Keratinocyte (primary cell): ENCODE measurements around the gene INAFM2. TPM values are rescaled to one million over a fixed set of nuclear protein-coding genes. Genes with fewer than 3 reads are reported as not detected.

Experiments
- DNase-seq: peaks from one replicate; pipeline ENCODE4 v3.0.0-alpha.2; 2011; ENCODE audit warnings: low read depth, missing footprints, low spot score
- FAIRE-seq: peaks from 2 replicates; lab custom pipeline; 2011; peaks lifted over from hg19 to GRCh38; lab: Jason Lieb, UNC
- H2AFZ ChIP-seq: 2 replicates; pipeline ENCODE4 v1.6.0; 2012; ENCODE audit warnings: low read length, control low read depth, inconsistent platforms; ENCODE audit not compliant: control insufficient read depth
- H3K27ac ChIP-seq: 2 replicates; pipeline ENCODE4 v1.5.1; 2011; ENCODE audit warnings: low read length; ENCODE audit not compliant: control insufficient read depth, insufficient read depth
- H3K27me3 ChIP-seq: 3 replicates; pipeline ENCODE4 v1.6.0; 2011; ENCODE audit warnings: low read length; ENCODE audit not compliant: control insufficient read depth, insufficient read depth; ENCODE audit errors: extremely low read depth
- H3K36me3 ChIP-seq, 2 experiments: 2 replicates in 1 of 2; 3 replicates in 1 of 2; pipeline ENCODE4 v1.5.1; 2011; ENCODE audit warnings: low read length in 2 of 2, mild to moderate bottlenecking in 1 of 2; ENCODE audit not compliant: control insufficient read depth in 2 of 2, insufficient read depth in 2 of 2; ENCODE audit errors: extremely low read depth in 1 of 2
- H3K4me1 ChIP-seq: 3 replicates; pipeline ENCODE4 v1.5.1; 2011; ENCODE audit warnings: low read length; ENCODE audit not compliant: control insufficient read depth, insufficient read depth; ENCODE audit errors: extremely low read depth
- H3K4me2 ChIP-seq: 3 replicates; pipeline ENCODE4 v1.6.0; 2011; ENCODE audit warnings: low read depth, low read length; ENCODE audit not compliant: control insufficient read depth, insufficient read depth; ENCODE audit errors: extremely low read depth
- H3K4me3 ChIP-seq, 3 experiments: fragments of 200-600 bp in 1 of 3; sonication (generic) in 1 of 3; 2 replicates in 2 of 3; 3 replicates in 1 of 3; pipeline ENCODE4 v1.5.1; 2011 to 2016; ENCODE audit warnings: low read length in 3 of 3, mild to moderate bottlenecking in 3 of 3, control low read depth in 2 of 3, inconsistent platforms in 1 of 3, low read depth in 1 of 3, mixed read lengths in 1 of 3, mixed run types in 1 of 3, moderate library complexity in 1 of 3; ENCODE audit not compliant: control insufficient read depth in 2 of 3, insufficient read depth in 2 of 3; ENCODE audit errors: extremely low read depth in 1 of 3
- H3K79me2 ChIP-seq: 2 replicates; pipeline ENCODE4 v1.6.0; 2012; ENCODE audit warnings: low read length; ENCODE audit not compliant: control insufficient read depth, insufficient read depth
- H3K9ac ChIP-seq: 3 replicates; pipeline ENCODE4 v1.6.0; 2011; ENCODE audit warnings: low read length; ENCODE audit not compliant: control insufficient read depth, insufficient read depth; ENCODE audit errors: extremely low read depth
- H3K9me1 ChIP-seq: 3 replicates; pipeline ENCODE4 v1.6.0; 2011; ENCODE audit warnings: low read length; ENCODE audit not compliant: control insufficient read depth, insufficient read depth; ENCODE audit errors: extremely low read depth
- H3K9me3 ChIP-seq: 2 replicates; pipeline ENCODE4 v1.5.1; 2012; ENCODE audit warnings: low read depth, low read length; ENCODE audit not compliant: control insufficient read depth
- H4K20me1 ChIP-seq: 3 replicates; pipeline ENCODE4 v1.6.0; 2011; ENCODE audit warnings: low read length; ENCODE audit not compliant: control insufficient read depth, insufficient read depth; ENCODE audit errors: extremely low read depth
- EZH2 ChIP-seq: IDR thresholded peaks from one replicate; pipeline ENCODE4 v1.6.1; 2012; ENCODE audit warnings: inconsistent platforms, mild to moderate bottlenecking, low read length, moderate library complexity
- dilution Hi-C: fragments of 300-500 bp; cut with MboI; formaldehyde crosslinking; loops from one replicate; pipeline ENCODE4 v1.7.0; 2020; ENCODE audit warnings: low sequenced_read_pairs; ENCODE audit not compliant: extremely low pct_ligation_motif_present
- polyA plus RNA-seq, 5 experiments: library from polyadenylated mRNA; depleted of rRNA in 3 of 5; stranded (reverse) in 3 of 5; stranded (forward) in 1 of 5; unstranded in 1 of 5; fragments of >200 nt; gene quantifications; 1 replicate in 1 of 5; 2 replicates in 3 of 5; 3 replicates in 1 of 5; pipeline versions ENCODE4 v1.2.1 to v1.2.3, GENCODE V29; 2011 to 2012; ENCODE audit warnings: missing spikeins in 2 of 5, low read depth in 1 of 5, low replicate concordance in 1 of 5
- TF ChIP-seq, protein P1 (sequence below), 3 experiments: IDR thresholded peaks in 1 of 3; conservative IDR thresholded peaks in 1 of 3; optimal IDR thresholded peaks in 1 of 3; 2 replicates in 2 of 3; 3 replicates in 1 of 3; pipeline versions ENCODE3 to v1.5.1; 2011; ENCODE audit warnings: low read length in 3 of 3, mild to moderate bottlenecking in 3 of 3, moderate library complexity in 2 of 3, control low read depth in 1 of 3, inconsistent platforms in 1 of 3; ENCODE audit not compliant: insufficient read depth in 2 of 3; ENCODE audit errors: extremely low read depth in 1 of 3

INAFM2 gene
- polyA plus RNA-seq, 1 donor (not counting 4 experiments of a cell fraction or from before 2014, with no cell fraction given) = 15.2 TPM

DNA sequence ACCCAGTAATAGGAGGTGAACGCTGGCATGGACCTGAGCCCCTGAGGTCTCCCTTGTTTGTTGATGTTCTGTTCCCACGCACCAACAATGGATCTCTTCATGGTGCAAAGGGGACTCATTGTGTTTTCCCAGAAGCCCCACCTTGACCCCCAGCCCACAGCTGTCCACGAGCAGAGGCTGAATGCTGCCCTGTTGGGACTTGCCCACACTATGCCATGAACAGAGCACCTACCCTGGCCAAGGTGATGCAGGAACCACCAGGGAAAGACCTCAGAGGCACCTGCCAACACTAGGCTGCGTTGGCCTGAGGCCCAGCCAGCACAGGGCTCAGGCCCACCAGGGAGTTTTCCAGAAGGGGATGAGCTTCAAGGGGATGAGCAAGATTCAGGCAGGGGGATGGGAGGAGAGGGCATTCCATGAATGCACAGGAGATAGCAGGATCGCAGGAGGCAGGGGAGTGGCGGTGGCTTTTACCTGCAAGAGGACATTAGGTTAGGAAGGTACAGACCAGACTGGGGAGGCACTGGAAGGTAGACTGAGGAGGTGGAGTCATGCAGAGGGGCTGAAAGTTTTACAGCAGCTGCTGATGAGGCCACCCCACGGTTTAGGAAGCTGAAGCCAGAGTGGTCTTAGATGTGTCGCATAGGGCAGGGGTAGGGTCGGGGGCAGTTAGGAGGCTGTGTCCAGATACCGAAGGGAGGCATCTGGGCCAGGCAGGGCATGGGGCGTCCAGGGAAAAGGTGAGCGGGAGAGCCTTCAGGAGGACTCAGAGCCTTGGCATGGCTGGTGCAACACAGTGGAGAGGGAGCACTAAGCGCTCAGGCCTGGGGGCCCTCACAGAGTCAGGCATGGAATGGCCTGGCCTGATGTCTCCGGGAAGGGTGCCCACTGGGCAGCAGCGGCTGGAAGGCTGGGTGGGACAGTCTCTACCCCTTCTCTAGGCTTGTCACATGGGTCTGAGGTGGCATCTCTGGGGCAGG, 23.4 kb downstream of the INAFM2 start:
- no peak for TF ChIP-seq EZH2
- TF ChIP-seq, protein P1, sequence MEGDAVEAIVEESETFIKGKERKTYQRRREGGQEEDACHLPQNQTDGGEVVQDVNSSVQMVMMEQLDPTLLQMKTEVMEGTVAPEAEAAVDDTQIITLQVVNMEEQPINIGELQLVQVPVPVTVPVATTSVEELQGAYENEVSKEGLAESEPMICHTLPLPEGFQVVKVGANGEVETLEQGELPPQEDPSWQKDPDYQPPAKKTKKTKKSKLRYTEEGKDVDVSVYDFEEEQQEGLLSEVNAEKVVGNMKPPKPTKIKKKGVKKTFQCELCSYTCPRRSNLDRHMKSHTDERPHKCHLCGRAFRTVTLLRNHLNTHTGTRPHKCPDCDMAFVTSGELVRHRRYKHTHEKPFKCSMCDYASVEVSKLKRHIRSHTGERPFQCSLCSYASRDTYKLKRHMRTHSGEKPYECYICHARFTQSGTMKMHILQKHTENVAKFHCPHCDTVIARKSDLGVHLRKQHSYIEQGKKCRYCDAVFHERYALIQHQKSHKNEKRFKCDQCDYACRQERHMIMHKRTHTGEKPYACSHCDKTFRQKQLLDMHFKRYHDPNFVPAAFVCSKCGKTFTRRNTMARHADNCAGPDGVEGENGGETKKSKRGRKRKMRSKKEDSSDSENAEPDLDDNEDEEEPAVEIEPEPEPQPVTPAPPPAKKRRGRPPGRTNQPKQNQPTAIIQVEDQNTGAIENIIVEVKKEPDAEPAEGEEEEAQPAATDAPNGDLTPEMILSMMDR (optimal IDR thresholded peaks at IDR 0.05 in 1 of 3, IDR thresholded peaks at IDR 0.05 in 1 of 3, conservative IDR thresholded peaks at IDR 0.05 in 1 of 3; ENCODE audit: extremely low read depth in 1 of 3, insufficient read depth in 2 of 3, low read length in 3 of 3) = no peak
- no peak for FAIRE-seq
- no peak overlapping the region for H3K9ac ChIP-seq
- no peaks in the 10 kb centered on the region for H3K79me2 ChIP-seq
- H3K27me3 ChIP-seq = no peaks in the 10 kb centered on the region
- no peak for DNase-seq
- no peak overlapping the region for H3K4me2 ChIP-seq
- H4K20me1 ChIP-seq = no peaks in the 10 kb centered on the region
- dilution Hi-C loops = no loop called here
- no peak overlapping the region for H2AFZ ChIP-seq
- H3K36me3 ChIP-seq = no peaks in the 10 kb centered on the region
- no peak overlapping the region for H3K27ac ChIP-seq
- H3K4me3 ChIP-seq = no peak overlapping the region
- H3K9me3 ChIP-seq = no peaks in the 10 kb centered on the region
- no peaks in the 10 kb centered on the region for H3K9me1 ChIP-seq
- H3K4me1 ChIP-seq = peaks cover 28% of the 10 kb centered on the region

GRCh38 chr15:40347559-40348473, 24.3 kb downstream of the INAFM2 start:
- no peak for FAIRE-seq
- dilution Hi-C loops = no loop called here

More at GRCh38 chr15:40347559-40348473, 24.3 kb downstream of the INAFM2 start:
- no peaks in the 10 kb centered on the region for H3K79me2 ChIP-seq
- H3K4me3 ChIP-seq = no peak overlapping the region
- no peak overlapping the region for H3K27ac ChIP-seq
- H3K9me3 ChIP-seq = no peaks in the 10 kb centered on the region
- H3K27me3 ChIP-seq = no peaks in the 10 kb centered on the region
- no peaks in the 10 kb centered on the region for H3K36me3 ChIP-seq
- DNase-seq = no peak
- peaks cover 20% of the 10 kb centered on the region for H3K4me1 ChIP-seq
- no peak overlapping the region for H2AFZ ChIP-seq
- no peak overlapping the region for H3K4me2 ChIP-seq
- TF ChIP-seq, protein P1 (optimal IDR thresholded peaks at IDR 0.05 in 1 of 3, IDR thresholded peaks at IDR 0.05 in 1 of 3, conservative IDR thresholded peaks at IDR 0.05 in 1 of 3; ENCODE audit: extremely low read depth in 1 of 3, insufficient read depth in 2 of 3, low read length in 3 of 3) = no peak
- no peak for TF ChIP-seq EZH2
- no peaks in the 10 kb centered on the region for H3K9me1 ChIP-seq
- no peak overlapping the region for H3K9ac ChIP-seq
- no peaks in the 10 kb centered on the region for H4K20me1 ChIP-seq
